ENCODE results near the gene ZNF326. TPM values are rescaled to one million over a fixed set of nuclear protein-coding genes. Genes with fewer than 3 reads are reported as not detected.

Gene ZNF326

DNA sequence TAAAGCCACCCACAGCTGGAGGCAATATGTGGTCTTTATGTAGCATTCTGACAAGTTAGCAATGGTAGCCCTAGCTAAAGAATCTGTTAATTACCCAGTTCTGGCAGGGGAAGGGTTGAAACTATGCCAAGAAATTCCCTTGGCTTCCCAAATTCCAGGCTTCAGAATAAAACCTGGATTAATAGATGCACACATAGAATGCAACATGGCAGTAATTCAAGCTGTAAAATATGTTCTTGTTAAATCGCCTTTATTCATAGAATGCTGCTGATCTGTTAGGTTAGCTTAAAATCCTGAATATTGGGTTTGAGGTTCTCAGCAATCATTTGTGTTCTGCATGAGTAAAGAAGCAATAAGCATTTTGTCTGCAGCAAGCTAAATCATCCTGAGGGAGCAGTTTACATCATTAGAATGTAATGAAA, 80.1 kb downstream of the ZNF326 start:
- H3K4me2 ChIP-seq (ENCODE audit: low read length) = no peak overlapping the region
- H3K4me1 ChIP-seq (ENCODE audit: control insufficient read depth, low read depth, low read length) = no peaks in the 10 kb centered on the region
- no peaks in the 10 kb centered on the region for H3K36me3 ChIP-seq (ENCODE audit: control insufficient read depth, insufficient read depth, low read length)

DNA sequence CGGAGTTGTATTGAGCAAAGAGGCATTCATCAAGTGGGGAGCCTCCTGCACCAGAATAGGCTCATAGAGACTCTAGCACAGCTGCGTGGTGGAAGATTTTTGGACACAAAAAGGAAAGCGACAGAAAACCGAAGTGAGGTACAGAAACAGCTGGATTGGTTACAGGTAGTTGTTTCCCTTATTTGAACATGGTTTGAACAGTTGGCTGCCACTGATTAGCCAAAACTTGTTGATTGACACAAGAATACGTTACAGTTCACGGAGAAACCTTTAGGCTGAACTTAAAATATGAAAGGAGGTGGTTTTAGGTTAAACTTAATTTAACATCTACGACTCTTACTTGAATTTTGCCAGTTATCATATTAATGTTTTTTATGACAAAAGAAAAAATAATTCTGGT, 89.1 kb downstream of the ZNF326 start:
- no peak overlapping the region for H3K23ac ChIP-seq (ENCODE audit: low read length)
- H3K27me3 ChIP-seq (ENCODE audit: insufficient read depth, low read length, poor library complexity) = no peaks in the 10 kb centered on the region
- H3K27ac ChIP-seq (ENCODE audit: low read depth, low read length) = no peak overlapping the region
- H3K36me3 ChIP-seq (ENCODE audit: control insufficient read depth, insufficient read depth, low read length) = no peaks in the 10 kb centered on the region
- H3K4ac ChIP-seq (ENCODE audit: low read depth, low read length) = no peak overlapping the region
- H2BK5ac ChIP-seq (ENCODE audit: low read length) = no peak overlapping the region
- DNase-seq = no peak
- no peak overlapping the region for H2BK15ac ChIP-seq (replicated peaks; ENCODE audit: low read depth)
- H3K18ac ChIP-seq (ENCODE audit: low read length) = no peak overlapping the region
- no peaks in the 10 kb centered on the region for H3K79me1 ChIP-seq (ENCODE audit: low read length)
- H3K56ac ChIP-seq (ENCODE audit: low read length) = no peak overlapping the region
- no peak overlapping the region for H3K9ac ChIP-seq (ENCODE audit: low read length)
- no peak overlapping the region for H3K4me2 ChIP-seq (ENCODE audit: low read length)
- H4K5ac ChIP-seq (ENCODE audit: low read length) = no peak overlapping the region
- no peak overlapping the region for H2BK120ac ChIP-seq (ENCODE audit: low read depth, low read length)
- no peak overlapping the region for H4K8ac ChIP-seq (ENCODE audit: low read depth, low read length)
- no CpG with 5 or more reads among the region's 7 CpGs for WGBS (ENCODE audit: extremely low coverage, insufficient coverage, low lambda C conversion rate)
- no peaks in the 10 kb centered on the region for H3K79me2 ChIP-seq (ENCODE audit: control insufficient read depth, insufficient read depth, low read length)
- H2AK5ac ChIP-seq (ENCODE audit: low read length) = no peak overlapping the region
- no peaks in the 10 kb centered on the region for H3K4me1 ChIP-seq (ENCODE audit: control insufficient read depth, low read depth, low read length)
- no peak overlapping the region for H3K4me3 ChIP-seq (ENCODE audit: low read length)

More for the DNA sequence above, 80.1 kb downstream of the ZNF326 start:
- Histone ChIP-seq H3K9ac (ENCODE audit: low read length) (no peak overlapping the region), H3K18ac (ENCODE audit: low read length) (no peak overlapping the region), H2AK5ac (ENCODE audit: low read length) (no peak overlapping the region), H3K27me3 (ENCODE audit: insufficient read depth, low read length, poor library complexity) (no peaks in the 10 kb centered on the region), H2BK15ac (replicated peaks; ENCODE audit: low read depth) (no peak overlapping the region), H2BK5ac (ENCODE audit: low read length) (no peak overlapping the region), H3K23ac (ENCODE audit: low read length) (no peak overlapping the region), H2BK120ac (ENCODE audit: low read depth, low read length) (no peak overlapping the region), H4K5ac (ENCODE audit: low read length) (no peak overlapping the region), H3K79me2 (ENCODE audit: control insufficient read depth, insufficient read depth, low read length) (no peaks in the 10 kb centered on the region), H3K27ac (ENCODE audit: low read depth, low read length) (no peak overlapping the region), H3K56ac (ENCODE audit: low read length) (no peak overlapping the region), H3K79me1 (ENCODE audit: low read length) (no peaks in the 10 kb centered on the region), H3K4me3 (ENCODE audit: low read length) (no peak overlapping the region), H3K4ac (ENCODE audit: low read depth, low read length) (no peak overlapping the region), H4K8ac (ENCODE audit: low read depth, low read length) (no peak overlapping the region)
- DNase-seq = no peak
- no CpG with 5 or more reads among the region's 1 CpG for WGBS (ENCODE audit: extremely low coverage, insufficient coverage, low lambda C conversion rate)

Small RNA genes within 50 kb of the gene (small RNA-seq; reads per million reads assigned to genes)
- gene RN7SKP272 (ENCODE audit: insufficient read depth) = not detected
